DMS53 treated with DMSO at 0.1 percent for 48 hours (cell line): ENCODE data around the gene PTPRK.

Experiments
- DNase-seq: peaks from one replicate; lab custom pipeline; 2025; ENCODE audit not compliant: unreplicated experiment; lab: John Stamatoyannopoulos, UW

The PTPRK gene

DNA sequence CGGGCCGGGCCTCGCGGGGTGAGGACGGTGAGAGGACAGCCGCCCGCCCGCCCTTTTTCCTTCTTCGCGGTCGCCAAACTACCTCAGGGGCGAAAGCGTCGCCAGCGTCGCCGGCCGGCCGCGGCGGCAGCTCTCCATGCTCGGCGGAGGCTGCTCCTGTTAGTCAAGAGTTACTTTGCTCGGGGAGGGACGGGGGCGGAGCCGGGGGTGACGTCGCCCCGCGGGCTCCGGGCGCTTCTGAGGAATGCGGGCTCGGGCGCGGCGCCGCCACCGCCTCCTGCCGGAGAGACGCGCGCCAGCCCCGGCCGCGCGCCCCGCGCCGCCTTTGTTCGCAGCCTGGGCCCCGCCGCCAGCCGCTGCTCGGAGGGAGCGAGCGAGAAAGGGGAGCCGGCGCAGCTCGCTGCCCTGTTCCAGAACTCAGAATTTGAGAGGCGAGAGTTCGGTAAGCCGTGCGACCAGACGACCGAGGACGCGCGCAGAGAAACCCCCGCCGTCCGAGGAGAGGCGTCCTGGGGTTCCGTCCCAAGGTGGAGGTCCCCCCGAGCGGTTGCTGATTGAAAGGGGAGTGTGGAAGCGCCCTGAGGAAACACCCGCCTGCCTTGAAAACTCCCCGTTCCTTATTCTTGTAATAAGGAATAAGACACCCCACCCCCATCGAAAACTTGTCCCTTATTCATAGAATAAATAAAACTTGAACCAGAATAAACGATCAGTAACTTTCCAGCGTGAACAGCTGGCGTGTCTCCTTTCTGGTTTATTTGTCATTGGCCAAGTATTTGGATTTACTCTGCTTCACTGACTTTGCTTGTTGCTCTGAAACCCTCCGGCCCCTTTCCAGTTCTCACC, at the start of gene PTPRK:
TSS of gene PTPRK (minus strand) at position 164 of the 846 bp plus-strand sequence. CDS start 241 bp downstream, outside the sequence.
- peak; percentile 60 for DNase-seq

DNA sequence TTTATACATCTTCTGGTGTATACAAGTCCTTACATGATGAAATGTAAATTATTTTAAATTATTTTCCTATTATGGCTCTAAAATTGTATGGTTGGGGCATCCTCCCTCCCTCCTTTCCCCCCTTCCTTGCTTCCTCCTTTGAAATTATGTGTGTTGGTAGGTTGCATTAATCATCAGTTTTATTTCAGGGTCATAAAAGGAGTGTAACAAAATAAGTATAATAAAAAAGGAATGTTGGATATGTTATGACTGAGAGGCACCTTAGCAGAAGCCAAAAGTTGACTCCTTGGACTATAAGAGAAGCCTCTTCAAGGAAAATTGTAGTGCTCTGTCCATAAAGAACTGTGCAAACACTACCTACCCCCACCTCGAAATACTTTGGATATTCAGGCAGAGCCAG, 46.6 kb upstream of the PTPRK start:
- DNase-seq, result no peak

DNA sequence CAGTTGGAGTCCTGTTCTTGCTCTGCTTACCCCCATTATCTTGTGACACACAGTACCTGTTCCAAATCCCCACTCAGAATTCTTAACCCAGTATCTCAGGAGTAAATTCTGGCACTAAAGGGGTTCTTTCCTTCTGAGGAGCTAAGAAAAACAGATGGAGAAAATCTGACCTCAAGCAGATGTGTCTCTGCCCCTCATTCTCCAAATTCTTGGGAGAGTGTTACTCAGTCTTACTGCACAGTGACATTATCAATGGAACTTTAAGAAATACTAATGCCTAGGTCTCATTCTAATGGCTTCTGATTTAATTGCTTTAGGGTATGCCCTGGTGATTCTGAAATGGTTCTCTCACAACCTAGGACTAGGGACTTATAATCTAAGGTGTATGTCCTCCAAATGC, 40.6 kb upstream of the PTPRK start:
- no peak for DNase-seq

DNA sequence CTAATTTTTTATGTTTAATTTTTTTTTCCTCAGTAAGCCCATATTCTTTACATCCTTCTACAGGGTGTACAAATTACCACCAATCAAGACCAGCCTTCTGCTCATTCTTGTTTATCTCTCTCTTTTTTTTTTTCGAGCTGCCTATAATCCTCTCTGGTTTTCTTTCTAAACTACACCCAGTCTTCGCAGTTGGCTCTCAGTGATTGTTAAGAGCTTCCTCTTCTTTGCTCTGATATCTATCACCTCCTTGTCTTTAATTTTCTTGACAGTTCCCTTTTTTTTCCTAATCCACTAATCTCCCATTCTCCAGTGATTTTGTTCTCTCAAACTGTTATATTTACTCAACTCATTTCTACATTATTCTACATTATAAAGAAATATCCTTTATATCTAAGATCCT, 38.5 kb upstream of the PTPRK start:
- DNase-seq, result no peak

DNA sequence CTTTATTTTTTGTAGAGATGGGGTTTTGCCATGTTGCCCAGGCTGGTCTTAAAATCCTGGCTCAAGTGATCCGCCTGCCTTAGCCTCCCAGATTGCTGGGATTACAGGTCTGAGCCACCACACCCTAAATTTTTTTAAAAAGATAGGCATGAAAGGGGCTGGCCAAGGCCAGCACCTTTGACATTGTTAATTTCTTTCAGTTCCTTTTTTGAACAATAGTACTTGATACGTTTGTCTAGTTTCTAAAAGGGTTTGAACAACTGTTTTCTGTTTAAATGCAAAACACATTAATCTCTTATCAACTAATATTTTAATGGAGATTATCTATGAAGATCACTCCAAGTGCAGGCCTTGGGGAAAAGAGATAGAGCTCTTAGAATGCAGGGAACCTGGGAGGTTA, 37.6 kb upstream of the PTPRK start:
- DNase-seq, result no peak

DNA sequence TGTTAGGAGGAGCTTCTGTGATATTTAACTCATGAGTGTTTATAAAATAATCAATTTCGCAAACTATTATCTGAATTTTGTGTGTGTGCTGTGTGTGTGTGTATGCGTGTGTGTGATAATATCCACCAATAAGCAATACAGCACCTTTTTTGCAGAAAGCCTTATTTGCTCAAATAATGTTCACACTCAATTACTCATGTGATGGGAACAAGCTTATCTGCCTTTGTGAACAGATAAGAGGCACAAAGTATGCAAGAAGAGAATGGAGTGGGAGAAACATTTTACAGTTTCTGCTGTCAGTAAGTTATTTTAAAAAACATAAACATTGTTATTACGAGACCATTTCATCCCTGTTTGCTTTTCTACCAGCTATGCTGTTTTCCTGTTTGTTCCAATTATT, 36.7 kb upstream of the PTPRK start:
- no peak for DNase-seq

DNA sequence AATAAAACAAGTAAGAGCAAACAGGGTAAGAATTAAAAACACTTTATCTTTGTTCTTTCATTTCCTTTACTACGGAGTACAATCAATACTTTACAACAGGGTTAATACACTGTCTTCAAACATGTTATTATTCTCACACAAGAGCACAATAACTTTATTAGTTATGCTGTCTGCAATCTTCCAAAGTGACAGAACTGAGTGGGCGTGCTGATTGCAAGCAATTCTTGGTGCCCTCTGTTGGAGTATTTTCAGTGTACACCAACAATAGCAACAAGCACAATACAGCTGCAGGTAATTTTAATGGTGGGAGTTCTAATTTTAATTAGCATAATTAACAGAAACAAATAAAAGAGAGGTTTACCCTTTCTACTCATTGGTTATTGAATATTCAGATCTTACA, 33.9 kb upstream of the PTPRK start:
- no peak for DNase-seq

DNA sequence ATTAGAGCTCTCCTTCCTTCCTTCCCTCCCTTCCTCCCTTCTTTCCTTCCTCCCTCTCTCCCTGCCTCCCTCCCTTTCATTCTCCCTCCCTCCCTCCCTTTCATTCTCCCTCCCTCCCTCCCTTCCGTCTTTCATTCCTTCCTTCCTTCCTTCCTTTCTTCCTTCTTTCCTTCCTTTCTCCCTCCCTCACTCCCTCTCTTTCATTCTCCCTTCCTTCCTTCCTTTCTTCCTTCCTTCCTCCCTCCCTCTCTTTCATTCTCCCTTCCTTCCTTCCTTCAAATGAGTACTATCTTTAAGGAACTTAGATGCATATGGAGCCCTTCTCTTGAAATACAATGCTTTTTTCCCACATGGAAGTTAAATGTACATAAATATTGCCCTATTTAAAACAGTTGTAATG, 20.9 kb upstream of the PTPRK start:
- no peak for DNase-seq

DNA sequence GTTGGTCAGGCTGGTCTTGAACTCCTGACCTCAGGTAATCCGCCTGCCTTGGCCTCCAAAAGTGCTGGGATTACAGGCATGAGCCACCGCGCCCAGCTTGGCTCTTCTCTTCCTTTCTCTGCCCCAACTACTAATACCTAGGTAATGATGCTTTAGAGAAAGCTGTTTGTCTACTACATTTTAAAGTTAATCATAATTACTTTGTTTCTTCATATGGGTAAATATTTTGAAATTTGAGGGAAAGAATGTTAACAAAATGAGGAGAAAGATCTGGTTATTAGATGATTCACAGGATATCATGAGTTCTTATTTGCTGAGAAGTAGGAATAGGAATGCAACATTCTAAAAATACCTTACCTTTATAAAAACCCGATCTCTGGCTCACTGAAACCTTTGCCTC, 18.4 kb upstream of the PTPRK start:
- DNase-seq, result no peak

DNA sequence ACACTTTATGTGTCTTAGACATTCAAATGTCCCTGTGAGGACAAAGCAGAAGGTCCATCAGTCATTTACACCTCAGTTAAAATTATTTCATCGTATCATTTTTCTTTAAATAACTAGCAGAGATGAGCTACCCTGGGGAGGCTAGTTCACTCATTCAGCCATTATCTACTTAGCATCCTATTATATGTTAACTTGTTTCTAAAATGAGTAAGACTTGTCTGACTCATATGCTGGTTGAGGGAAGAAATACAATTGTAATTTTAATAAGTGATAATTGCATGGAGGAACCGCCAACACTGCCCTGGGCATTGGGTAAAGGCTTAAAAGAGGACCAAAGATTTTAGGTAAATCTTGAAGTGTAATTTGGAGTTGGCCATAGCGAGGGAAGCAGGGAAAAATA, 12.4 kb upstream of the PTPRK start:
- DNase-seq, result no peak

DNA sequence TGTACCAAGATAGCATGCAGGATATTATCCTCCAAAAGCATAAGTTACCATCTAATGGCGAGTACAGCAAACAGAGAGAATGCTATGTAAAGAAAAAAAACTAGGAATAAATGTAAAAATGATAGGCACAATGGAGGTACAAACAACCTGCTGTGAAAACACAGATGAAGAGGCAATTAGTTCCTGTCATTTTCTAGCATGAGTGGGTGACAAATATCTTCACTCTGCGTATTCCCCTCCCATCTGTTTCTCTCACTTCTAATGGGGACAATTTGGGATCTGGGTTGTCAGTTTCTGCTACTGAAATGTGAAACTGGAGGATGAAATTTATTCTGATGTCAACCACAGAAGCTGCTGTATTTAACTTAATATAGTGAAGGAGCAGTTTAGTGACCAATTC, 11.7 kb upstream of the PTPRK start:
- DNase-seq, result no peak

DNA sequence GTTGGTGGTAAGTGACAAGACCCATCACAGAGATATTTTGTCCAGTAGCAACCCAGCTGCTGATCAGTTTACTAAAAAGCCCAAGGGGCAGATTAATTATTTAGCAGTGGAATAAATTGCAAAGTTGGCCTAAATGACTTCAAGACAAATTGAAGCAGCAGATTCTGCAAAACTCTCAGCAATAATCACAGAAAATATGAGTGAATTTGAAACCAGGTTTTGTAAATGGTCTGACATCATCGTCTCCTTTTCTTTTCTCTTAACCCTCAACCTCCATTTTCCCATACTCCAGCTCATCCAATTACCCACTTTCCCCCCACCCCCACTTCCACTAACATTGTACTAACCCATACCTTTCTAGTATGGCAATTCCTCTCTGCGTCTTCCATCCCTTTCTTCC, 11.3 kb upstream of the PTPRK start:
- DNase-seq, result no peak

DNA sequence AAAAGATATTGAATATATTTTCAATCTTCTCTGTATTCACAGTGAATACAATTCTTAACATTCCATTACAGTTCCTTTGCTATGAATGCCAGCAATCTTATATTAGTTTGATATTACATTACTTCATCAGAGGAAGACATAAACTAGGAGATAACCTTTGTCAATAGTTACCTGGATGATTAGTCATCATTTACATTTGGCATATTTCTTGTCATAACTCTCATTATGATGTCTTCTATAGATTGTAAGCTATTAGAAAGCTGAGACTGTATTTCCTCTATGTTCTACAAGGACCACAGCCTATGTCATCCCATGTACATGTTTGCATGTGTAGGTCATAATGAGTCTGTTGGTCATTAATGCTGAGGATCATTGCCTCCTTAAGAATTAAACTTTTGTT, 7.8 kb upstream of the PTPRK start:
- DNase-seq, result no peak

DNA sequence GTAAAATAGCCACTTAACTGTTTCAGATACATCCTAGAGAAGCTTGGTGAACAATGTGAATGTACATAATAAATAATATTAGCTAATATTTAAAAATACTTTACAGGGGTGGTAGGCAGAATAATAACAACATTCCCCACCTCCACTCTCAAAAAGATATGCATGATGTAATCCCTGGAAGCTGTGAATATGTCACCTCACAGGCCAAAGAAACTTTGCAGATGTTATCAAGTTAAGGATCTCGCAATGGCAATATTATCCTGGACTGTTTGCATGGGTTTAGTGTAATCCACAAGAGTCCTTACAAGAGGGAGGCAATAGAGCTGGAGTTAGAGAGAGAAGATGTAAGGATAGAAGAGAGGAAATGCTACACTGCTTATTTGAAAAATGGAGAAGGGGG, 7.0 kb upstream of the PTPRK start:
- DNase-seq, result no peak

DNA sequence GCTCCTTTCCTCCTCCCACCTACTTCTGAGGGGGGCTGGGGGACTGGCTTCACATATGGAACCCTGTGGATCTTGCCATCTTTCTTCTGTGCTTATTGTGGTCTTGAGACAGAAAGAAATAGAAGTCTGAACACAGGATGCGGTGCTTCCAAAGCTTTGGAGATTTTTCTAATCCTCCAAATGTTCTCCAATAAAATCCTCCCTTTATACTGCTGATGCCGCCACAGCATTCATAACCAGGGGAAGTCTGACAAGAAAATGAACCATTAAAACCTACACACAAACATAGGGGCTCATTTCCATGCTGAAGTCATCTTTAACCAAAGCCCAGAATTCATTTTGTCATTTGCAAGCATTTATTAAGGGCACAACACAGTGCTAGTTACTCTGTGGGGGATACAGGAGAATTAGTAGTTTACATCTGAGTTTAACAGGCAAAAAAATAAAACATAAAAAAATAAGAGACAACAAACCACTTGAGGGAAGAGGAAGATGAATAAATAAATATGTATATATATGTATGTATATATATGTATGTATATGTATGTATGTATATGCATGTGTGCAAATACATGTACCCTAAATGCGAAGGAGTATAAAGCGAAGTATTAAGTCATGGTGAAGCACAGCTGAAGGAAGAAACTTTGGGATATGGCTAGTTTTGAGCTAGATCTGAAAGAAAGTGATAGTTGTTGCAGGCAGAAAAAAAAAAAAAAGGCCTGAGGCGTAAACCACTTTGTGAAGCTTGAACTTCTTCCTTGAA, 5.9 kb upstream of the PTPRK start:
- no peak for DNase-seq

DNA sequence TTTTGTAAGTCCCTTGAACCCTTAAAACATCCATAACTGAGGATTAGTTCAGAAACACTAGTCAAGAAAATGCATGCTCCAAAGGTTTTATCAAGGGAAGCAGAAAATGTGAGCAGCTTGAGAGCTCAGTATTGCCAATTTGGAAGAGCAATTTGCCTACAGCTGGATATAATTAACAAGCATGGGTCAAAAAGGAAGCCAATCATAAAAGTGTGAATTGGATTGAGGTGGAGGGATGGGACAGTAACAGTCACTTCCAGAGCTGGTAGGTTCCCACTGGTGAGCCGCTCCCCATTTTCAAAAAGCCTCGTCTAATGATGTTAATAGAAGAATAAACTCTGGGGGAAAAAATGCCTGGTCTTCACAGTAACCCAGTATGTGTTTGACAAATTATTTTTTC, 5.0 kb upstream of the PTPRK start:
- no peak for DNase-seq

DNA sequence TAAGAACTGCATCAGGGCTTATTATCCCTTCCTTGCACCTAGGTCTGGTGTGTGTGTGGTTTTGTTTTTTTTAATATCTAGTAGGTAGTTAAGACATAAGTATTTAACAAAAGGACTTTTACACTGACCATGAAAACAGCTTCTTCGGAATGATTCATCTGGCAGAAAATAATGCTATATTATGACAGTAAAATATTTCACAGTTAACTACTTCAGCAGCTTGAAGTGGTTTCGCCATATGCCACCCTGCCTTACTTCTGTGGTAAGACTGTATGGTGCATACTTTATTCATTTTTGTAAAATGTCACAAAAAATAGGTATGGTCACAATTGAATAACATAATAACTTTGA, 858 bp upstream of the PTPRK start:
- peak; percentile 8 for DNase-seq

DNA sequence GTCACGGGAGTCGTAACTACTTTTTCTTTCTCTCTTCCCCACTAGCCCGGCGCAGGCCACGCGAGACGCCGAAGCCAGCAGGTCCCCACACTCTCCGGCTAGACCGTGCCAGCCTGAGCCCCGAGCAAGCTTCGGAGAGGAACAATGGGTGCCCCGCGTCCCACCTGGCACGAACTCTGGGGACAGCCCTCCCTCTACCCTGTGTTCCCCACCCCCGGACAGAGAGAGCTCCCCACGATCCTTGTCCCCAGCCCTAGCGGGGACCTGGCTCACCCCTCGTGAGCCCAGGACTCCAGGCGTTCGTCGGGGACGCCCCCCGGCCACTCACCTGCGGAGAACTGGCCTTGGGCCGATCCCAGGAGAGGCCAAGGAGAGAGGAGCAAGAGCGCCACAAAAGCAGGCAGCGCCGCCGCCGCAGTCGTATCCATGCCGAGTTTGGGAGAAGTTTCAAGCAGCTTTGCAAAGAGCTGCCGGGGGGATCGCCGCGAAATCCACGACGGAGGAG, 416 bp downstream of the PTPRK start:
- peak; percentile 49 for DNase-seq

DNA sequence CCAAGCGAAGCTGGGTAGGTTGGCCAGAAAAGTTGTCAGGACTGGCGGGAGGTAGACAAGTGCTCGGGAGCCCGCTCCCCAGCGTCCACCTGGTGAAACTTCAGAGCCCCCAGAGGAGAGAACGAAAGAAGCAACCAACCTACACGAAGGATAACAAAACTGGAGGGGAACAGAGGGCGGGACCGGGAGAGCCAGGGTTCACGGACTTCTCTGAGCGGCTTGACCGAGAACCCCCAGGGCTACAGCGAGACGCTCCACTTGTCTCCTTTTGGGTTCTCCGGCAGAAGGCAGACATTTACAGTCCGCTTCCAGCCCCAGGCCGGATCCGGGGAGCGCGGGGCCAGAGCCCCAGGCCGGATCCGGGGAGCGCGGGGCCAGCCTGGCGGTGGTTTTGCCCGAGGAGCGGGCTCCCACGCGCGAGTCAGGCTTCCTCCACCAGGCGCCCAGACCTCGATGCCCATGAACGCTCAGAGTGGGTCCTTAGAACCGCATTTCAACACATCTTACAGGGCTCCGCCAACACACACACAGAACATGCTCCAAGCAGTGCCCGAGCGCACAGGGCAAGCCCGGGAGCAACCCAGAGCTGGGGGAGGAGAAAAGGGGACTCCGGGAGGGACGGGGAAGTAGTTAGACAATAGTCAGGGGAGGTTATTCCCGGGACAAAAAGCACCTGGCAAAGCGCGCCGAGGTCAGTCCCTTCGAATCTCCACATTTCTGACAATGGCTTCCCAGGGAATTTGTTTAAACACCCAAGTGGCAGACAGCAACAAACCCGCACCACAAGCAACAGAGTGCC, 1.1 kb downstream of the PTPRK start:
- DNase-seq, result no peak

DNA sequence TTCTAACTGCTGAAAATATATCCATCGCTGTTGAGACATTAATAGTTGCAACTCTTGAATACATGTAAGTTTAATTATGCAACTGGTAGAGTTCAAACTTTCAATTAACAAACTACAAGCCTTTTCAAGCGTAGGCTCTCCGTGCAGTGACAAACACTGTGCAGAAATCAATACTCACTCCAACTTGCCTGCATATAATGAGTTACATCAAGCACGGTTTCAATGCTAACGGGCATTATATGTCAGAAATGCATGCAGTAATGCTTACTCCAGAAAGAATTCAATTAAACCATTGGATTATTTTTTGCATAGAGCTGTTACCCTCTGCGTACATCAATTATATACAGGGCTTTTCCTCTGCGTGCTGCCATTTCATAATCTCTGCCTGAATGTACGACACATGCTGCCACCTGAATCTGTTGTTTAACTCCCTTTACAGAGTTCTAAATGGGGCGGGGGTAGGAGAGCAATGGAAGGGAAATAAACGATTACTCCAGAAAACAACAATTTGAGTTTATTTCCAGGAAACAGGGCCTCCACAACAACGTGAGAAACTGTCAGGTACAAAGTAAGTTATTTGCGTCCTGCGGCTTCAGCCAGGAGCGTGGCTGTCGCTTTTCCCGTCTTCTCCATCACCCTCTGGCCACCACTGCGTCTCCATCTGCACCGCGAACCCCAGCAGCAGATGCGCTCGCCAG, 1.8 kb downstream of the PTPRK start:
- no peak for DNase-seq

DNA sequence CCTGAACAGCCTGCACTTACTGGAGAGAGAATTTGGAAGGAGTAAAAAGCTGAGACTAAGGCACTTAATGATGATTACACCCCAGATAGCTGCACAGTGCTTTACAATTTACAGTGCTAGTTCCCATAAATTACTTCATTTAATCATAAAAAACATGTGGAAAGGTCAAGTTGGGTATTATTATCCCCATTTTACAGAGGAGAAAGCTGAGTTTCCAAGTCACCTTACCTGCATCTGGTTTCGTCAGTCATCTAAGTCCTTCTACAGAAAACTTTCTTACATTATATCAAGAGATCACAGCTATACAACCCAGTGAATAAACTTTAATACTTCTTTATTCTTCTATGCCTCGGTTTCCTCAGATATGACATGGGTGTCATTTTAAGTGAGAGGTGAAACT, 3.3 kb downstream of the PTPRK start:
- DNase-seq, result no peak
